ENCODE results near the gene DNAJC6.

- TF ChIP-seq KDM5A (IDR thresholded peaks at IDR 0.05) (no peak), CTCF (IDR thresholded peaks at IDR 0.05) (no peak), RAD21 (conservative IDR thresholded peaks at IDR 0.05 in 1 of 2, IDR thresholded peaks at IDR 0.05 in 1 of 2) (no peak), ZNF302 (CRISPR knock-in tag; IDR thresholded peaks at IDR 0.05) (no peak), POLR2A (IDR thresholded peaks at IDR 0.05; ENCODE audit: low read length) (no peak), REST (IDR thresholded peaks at IDR 0.05) (no peak), CHD2 (IDR thresholded peaks at IDR 0.05; ENCODE audit: low read length, partially characterized antibody) (no peak), MAX (IDR thresholded peaks at IDR 0.05) (no peak)
Measured at GRCh38 chr1:65435987-65436386, 126.6 kb downstream of the DNAJC6 start.

Measured in A549 (cell line).